Measurements from ENCODE around the gene SDCCAG8.

The SDCCAG8 gene

DNA sequence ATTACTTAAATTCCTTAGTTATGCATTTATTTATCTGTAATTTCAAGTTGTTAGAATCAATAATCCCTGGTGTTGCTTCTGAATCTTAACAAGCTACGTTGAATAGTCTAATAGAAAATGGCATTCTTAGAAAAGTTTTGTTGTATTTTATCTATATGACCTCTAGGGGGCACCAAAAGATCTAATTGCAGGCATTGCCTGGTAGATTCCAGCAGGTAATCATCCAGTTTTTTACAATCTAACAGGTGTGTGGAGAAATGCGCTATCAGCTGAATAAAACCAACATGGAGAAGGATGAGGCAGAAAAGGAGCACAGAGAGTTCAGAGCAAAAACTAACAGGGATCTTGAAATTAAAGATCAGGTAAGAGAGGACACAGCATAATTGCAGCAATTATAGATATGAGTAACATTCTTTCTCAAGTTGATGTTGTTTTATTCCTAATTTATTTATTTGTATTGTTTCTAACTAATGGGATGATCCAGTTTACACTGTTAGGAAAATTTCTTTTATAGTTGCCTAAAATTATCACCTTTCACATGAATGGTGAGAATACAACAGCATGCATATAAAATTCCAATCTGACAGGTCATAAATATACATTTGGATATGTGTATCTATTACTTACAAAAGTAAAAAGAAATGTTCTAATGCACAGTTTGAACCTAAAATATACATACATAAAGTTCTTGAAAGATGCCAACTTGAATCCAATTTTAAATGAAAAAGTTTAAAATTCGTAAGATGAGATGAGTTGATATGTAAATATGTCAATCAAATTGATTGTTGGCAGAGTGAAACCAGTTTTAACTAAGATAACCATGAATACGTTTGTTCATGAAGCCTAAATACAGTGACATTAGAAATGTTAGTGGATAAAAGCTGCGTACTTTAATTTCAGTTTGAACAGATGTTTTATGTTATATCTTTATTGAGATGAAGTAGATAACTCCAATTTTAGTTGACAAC is 88.4 kb downstream of the SDCCAG8 start:
- Histone ChIP-seq H3K9me3 (replicated peaks; ENCODE audit: low read length) (no peaks in the 10 kb centered on the region), H3K27me3 (ENCODE audit: control insufficient read depth, insufficient read depth, low read length) (no peaks in the 10 kb centered on the region), H3K4me1 (ENCODE audit: control insufficient read depth, insufficient read depth, low read length) (peaks cover 11% of the 10 kb centered on the region), H3K9ac (ENCODE audit: low read depth, low read length) (no peak overlapping the region), H3K36me3 (ENCODE audit: insufficient read depth, low read length) (no peaks in the 10 kb centered on the region), H3K4me3 (ENCODE audit: low read length) (no peak overlapping the region), H3K4me2 (ENCODE audit: low read length) (no peak overlapping the region)

DNA sequence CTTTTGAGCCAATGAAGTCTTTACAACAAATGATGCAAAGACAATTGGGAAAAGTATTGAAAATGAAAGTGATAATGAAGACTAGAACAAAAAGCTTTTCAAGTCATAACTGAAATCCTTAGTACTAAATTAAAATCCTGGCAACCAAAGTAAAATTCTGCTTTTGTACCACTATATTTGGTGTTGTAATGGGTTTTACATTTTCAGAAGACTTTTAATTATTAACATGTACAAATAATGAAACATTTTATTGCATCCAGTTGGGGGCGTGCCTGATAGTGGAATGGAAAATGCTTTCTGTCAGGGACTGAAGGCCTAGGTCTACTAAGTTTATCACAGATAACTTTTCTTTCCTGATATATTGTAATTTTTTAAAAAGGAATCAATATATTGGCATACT is 89.4 kb downstream of the SDCCAG8 start:
- no peak overlapping the region for H3K9ac ChIP-seq (ENCODE audit: low read depth, low read length)
- no peak overlapping the region for H3K4me2 ChIP-seq (ENCODE audit: low read length)
- H3K27me3 ChIP-seq (ENCODE audit: control insufficient read depth, insufficient read depth, low read length) = no peaks in the 10 kb centered on the region
- H3K4me1 ChIP-seq (ENCODE audit: control insufficient read depth, insufficient read depth, low read length) = peaks cover 10% of the 10 kb centered on the region
- H3K9me3 ChIP-seq (replicated peaks; ENCODE audit: low read length) = no peaks in the 10 kb centered on the region
- H3K4me3 ChIP-seq (ENCODE audit: low read length) = no peak overlapping the region
- no peaks in the 10 kb centered on the region for H3K36me3 ChIP-seq (ENCODE audit: insufficient read depth, low read length)

GRCh38 chr1:243346016-243346415 is 90.2 kb downstream of the SDCCAG8 start:
- Histone ChIP-seq H3K9me3 (replicated peaks; ENCODE audit: low read length) (no peaks in the 10 kb centered on the region), H3K4me1 (ENCODE audit: control insufficient read depth, insufficient read depth, low read length) (peaks cover 2% of the 10 kb centered on the region), H3K36me3 (ENCODE audit: insufficient read depth, low read length) (peaks cover 2% of the 10 kb centered on the region), H3K9ac (ENCODE audit: low read depth, low read length) (no peak overlapping the region), H3K27me3 (ENCODE audit: control insufficient read depth, insufficient read depth, low read length) (no peaks in the 10 kb centered on the region), H3K4me2 (ENCODE audit: low read length) (no peak overlapping the region), H3K4me3 (ENCODE audit: low read length) (no peak overlapping the region)

- no peaks in the 10 kb centered on the region for H3K9me3 ChIP-seq (replicated peaks; ENCODE audit: low read length)
- no peak overlapping the region for H3K4me3 ChIP-seq (ENCODE audit: low read length)
- no peak overlapping the region for H3K9ac ChIP-seq (ENCODE audit: low read depth, low read length)
- H3K36me3 ChIP-seq (ENCODE audit: insufficient read depth, low read length) = peaks cover 5% of the 10 kb centered on the region
- no peak overlapping the region for H3K4me2 ChIP-seq (ENCODE audit: low read length)
- H3K27me3 ChIP-seq (ENCODE audit: control insufficient read depth, insufficient read depth, low read length) = no peaks in the 10 kb centered on the region
- H3K4me1 ChIP-seq (ENCODE audit: control insufficient read depth, insufficient read depth, low read length) = no peaks in the 10 kb centered on the region
Observed at GRCh38 chr1:243346468-243346867, 90.6 kb downstream of the SDCCAG8 start.

DNA sequence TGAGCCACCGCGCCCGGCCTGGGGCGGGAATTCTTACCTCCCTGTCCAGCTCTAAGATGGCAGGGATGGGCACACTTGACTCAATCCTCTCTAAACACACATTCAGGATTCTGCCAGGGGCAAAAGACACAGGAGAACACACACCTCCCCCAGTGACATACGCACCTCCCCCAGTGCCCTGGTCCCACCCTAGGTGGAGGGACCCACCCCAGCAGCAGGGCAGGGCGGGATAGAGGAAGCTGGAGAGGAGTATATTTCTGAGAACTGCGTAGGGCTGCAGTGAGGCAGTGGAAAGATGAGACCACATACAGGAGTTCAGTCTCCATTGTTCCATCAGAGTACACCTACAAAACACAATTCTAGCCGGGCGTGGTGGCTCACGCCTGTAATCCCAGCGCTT is 92.5 kb downstream of the SDCCAG8 start:
- peaks cover 5% of the 10 kb centered on the region for H3K36me3 ChIP-seq (ENCODE audit: insufficient read depth, low read length)
- no peaks in the 10 kb centered on the region for H3K9me3 ChIP-seq (replicated peaks; ENCODE audit: low read length)
- no peaks in the 10 kb centered on the region for H3K27me3 ChIP-seq (ENCODE audit: control insufficient read depth, insufficient read depth, low read length)
- no peak overlapping the region for H3K4me3 ChIP-seq (ENCODE audit: low read length)
- no peaks in the 10 kb centered on the region for H3K4me1 ChIP-seq (ENCODE audit: control insufficient read depth, insufficient read depth, low read length)
- H3K9ac ChIP-seq (ENCODE audit: low read depth, low read length) = no peak overlapping the region
- no peak overlapping the region for H3K4me2 ChIP-seq (ENCODE audit: low read length)

DNA sequence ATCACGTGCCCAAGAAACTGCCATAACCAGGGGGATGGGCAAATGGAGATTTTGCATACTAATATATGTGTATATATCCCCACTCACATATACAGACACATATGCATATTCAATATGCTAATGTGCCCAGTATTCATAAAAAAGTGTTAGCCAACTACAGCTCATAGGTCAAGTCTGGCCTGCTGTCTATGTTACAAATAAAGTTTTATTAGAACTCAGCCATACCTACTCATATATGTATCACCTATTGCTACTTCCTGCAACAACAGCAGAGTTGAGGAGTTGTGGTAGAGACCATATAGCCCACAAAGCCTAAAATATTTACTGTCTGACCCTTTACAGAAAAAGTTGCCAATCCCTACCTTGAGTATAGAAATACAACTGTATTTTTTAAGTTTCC is 93.3 kb downstream of the SDCCAG8 start:
- Histone ChIP-seq H3K27me3 (ENCODE audit: control insufficient read depth, insufficient read depth, low read length) (no peaks in the 10 kb centered on the region), H3K4me3 (ENCODE audit: low read length) (no peak overlapping the region), H3K36me3 (ENCODE audit: insufficient read depth, low read length) (peaks cover 5% of the 10 kb centered on the region), H3K4me1 (ENCODE audit: control insufficient read depth, insufficient read depth, low read length) (peaks cover 3% of the 10 kb centered on the region), H3K9me3 (replicated peaks; ENCODE audit: low read length) (no peaks in the 10 kb centered on the region), H3K4me2 (ENCODE audit: low read length) (no peak overlapping the region), H3K9ac (ENCODE audit: low read depth, low read length) (no peak overlapping the region)

DNA sequence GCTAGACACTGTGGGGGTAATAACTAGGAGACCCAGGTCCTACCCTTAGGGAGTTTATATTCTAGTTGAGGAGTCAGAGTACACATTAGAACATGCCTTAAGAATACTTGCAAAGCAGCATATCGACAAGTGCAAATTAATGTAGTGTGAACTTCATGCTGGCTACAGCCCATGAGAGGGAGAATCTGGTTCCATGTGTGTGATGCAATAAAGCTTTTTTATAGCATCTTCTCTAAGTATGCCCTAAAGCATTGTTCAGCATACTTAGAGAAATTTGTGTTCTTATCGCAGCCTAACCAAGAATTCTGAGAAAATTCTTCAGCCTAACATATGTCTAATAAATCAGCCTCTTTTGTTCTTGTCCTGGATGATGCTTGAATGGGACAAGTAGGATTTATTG is 95.5 kb downstream of the SDCCAG8 start:
- Histone ChIP-seq H3K9me3 (replicated peaks; ENCODE audit: low read length) (no peaks in the 10 kb centered on the region), H3K4me1 (ENCODE audit: control insufficient read depth, insufficient read depth, low read length) (peaks cover 8% of the 10 kb centered on the region), H3K4me2 (ENCODE audit: low read length) (no peak overlapping the region), H3K9ac (ENCODE audit: low read depth, low read length) (no peak overlapping the region), H3K36me3 (ENCODE audit: insufficient read depth, low read length) (peaks cover 5% of the 10 kb centered on the region), H3K27me3 (ENCODE audit: control insufficient read depth, insufficient read depth, low read length) (no peaks in the 10 kb centered on the region), H3K4me3 (ENCODE audit: low read length) (no peak overlapping the region)

GRCh38 chr1:243354511-243355153 is 98.8 kb downstream of the SDCCAG8 start:
- Histone ChIP-seq H3K4me3 (ENCODE audit: low read length) (peak overlapping the region; percentile 52), H3K36me3 (ENCODE audit: insufficient read depth, low read length) (peaks cover 10% of the 10 kb centered on the region), H3K4me2 (ENCODE audit: low read length) (peak overlapping the region; percentile 68), H3K9me3 (replicated peaks; ENCODE audit: low read length) (no peaks in the 10 kb centered on the region), H3K9ac (ENCODE audit: low read depth, low read length) (peak overlapping the region; percentile 19), H3K27me3 (ENCODE audit: control insufficient read depth, insufficient read depth, low read length) (no peaks in the 10 kb centered on the region), H3K4me1 (ENCODE audit: control insufficient read depth, insufficient read depth, low read length) (peaks cover 8% of the 10 kb centered on the region)

GRCh38 chr1:243363832-243364231 is 108.0 kb downstream of the SDCCAG8 start:
- Histone ChIP-seq H3K4me3 (ENCODE audit: low read length) (no peak overlapping the region), H3K4me2 (ENCODE audit: low read length) (no peak overlapping the region), H3K4me1 (ENCODE audit: control insufficient read depth, insufficient read depth, low read length) (no peaks in the 10 kb centered on the region), H3K36me3 (ENCODE audit: insufficient read depth, low read length) (peaks cover 4% of the 10 kb centered on the region), H3K9ac (ENCODE audit: low read depth, low read length) (no peak overlapping the region), H3K9me3 (replicated peaks; ENCODE audit: low read length) (no peaks in the 10 kb centered on the region), H3K27me3 (ENCODE audit: control insufficient read depth, insufficient read depth, low read length) (no peaks in the 10 kb centered on the region)

DNA sequence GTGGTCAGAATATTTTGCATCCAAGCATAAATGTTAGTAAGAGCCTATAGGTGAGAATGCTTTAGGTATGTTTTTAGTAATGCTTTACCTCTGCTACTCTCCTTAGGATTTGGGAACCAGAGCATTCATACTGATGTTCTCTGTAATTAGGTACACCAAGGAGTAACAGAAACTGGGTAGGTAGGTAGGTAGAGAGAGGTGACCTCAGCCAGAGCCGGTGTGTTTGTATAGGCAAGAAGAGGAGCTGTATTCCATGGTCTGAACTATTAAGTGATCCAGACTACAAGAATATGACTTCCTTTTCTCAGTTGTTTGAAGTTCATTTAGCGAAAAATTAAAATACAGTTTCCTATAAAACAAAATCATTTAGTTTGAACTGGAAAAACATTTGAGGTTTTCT is 108.5 kb downstream of the SDCCAG8 start:
- Histone ChIP-seq H3K4me1 (ENCODE audit: control insufficient read depth, insufficient read depth, low read length) (no peaks in the 10 kb centered on the region), H3K4me2 (ENCODE audit: low read length) (no peak overlapping the region), H3K9me3 (replicated peaks; ENCODE audit: low read length) (no peaks in the 10 kb centered on the region), H3K9ac (ENCODE audit: low read depth, low read length) (no peak overlapping the region), H3K27me3 (ENCODE audit: control insufficient read depth, insufficient read depth, low read length) (no peaks in the 10 kb centered on the region), H3K4me3 (ENCODE audit: low read length) (no peak overlapping the region), H3K36me3 (ENCODE audit: insufficient read depth, low read length) (peaks cover 4% of the 10 kb centered on the region)

DNA sequence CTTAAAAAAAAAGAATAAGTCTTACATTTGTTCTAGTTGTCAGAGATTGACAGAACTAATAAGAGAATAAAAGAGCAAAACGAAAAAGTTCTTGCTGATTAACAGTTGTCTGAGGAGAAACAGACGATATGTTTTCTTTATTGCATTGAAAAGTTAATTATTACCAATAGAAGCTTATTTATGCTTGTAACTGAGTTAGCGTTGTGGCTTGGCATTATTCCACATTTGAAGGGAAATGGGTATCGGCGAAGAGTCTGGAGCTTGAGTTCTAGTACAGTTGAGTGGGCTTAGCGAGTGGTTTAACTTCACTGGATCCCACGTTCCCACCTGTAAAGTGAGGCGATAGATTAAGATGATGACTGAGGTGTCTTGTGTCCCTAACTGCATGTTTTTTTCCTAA is 109.0 kb downstream of the SDCCAG8 start:
- Histone ChIP-seq H3K27me3 (ENCODE audit: control insufficient read depth, insufficient read depth, low read length) (no peaks in the 10 kb centered on the region), H3K4me1 (ENCODE audit: control insufficient read depth, insufficient read depth, low read length) (no peaks in the 10 kb centered on the region), H3K9ac (ENCODE audit: low read depth, low read length) (no peak overlapping the region), H3K36me3 (ENCODE audit: insufficient read depth, low read length) (peaks cover 4% of the 10 kb centered on the region), H3K4me3 (ENCODE audit: low read length) (no peak overlapping the region), H3K4me2 (ENCODE audit: low read length) (no peak overlapping the region), H3K9me3 (replicated peaks; ENCODE audit: low read length) (no peaks in the 10 kb centered on the region)

Measured in skeletal muscle satellite cell (primary cell).